Astrocyte of the cerebellum (primary cell): Measurements from ENCODE around the gene AUNIP.

Experiments
- DNase-seq: peaks from one replicate; pipeline ENCODE4 v3.0.0-alpha.2; 2011; ENCODE audit warnings: low read depth
- H3K4me3 ChIP-seq: 2 replicates; pipeline ENCODE4 v1.5.1; 2011; ENCODE audit warnings: mild to moderate bottlenecking, low read depth, low read length, moderate library complexity
- CTCF ChIP-seq: IDR thresholded peaks from 2 replicates; pipeline ENCODE4 v1.5.1; 2012; ENCODE audit warnings: low read length, low read depth, moderate library complexity, mild to moderate bottlenecking; ENCODE audit errors: missing control alignments
- in situ Hi-C: cut with HindIII; loops from 2 replicates; pipeline ENCODE4 v1.10.0; 2017; ENCODE audit warnings: low sequenced_read_pairs

The AUNIP gene

GRCh38 chr1:25795211-25795610 lies 64.0 kb downstream of the AUNIP start:
- H3K4me3 ChIP-seq: no peak overlapping the region
- in situ Hi-C loops: loop anchor here (5.0 kb wide), 1 partner anchor 43 kb away; no protein-coding TSS in a partner anchor
- no peak for TF ChIP-seq CTCF
- no peak for DNase-seq

GRCh38 chr1:25794325-25794724 lies 64.9 kb downstream of the AUNIP start:
- H3K4me3 ChIP-seq: no peak overlapping the region
- DNase-seq: no peak
- in situ Hi-C loops: no loop called here
- TF ChIP-seq CTCF: no peak

GRCh38 chr1:25793585-25794170 lies 65.6 kb downstream of the AUNIP start:
- no peak overlapping the region for H3K4me3 ChIP-seq
- in situ Hi-C loops: no loop called here
- no peak for DNase-seq
- no peak for TF ChIP-seq CTCF

- no peak overlapping the region for H3K4me3 ChIP-seq
- in situ Hi-C loops: no loop called here
- TF ChIP-seq CTCF: no peak
- DNase-seq: no peak
These were observed 67.1 kb downstream of the AUNIP start for GRCh38 chr1:25792115-25792514.

- TF ChIP-seq CTCF: no peak
- no peak overlapping the region for H3K4me3 ChIP-seq
- no peak for DNase-seq
- in situ Hi-C loops: no loop called here
These were observed 68.8 kb downstream of the AUNIP start for GRCh38 chr1:25790472-25790871.

GRCh38 chr1:25787760-25788166 lies 71.5 kb downstream of the AUNIP start:
- no peak for DNase-seq
- in situ Hi-C loops: loop anchor here (10.0 kb wide), 2 partner anchors 93 to 263 kb away; no protein-coding TSS in a partner anchor
- no peak overlapping the region for H3K4me3 ChIP-seq
- TF ChIP-seq CTCF: no peak
